Measurements from ENCODE around the gene LTA4H.

DNA sequence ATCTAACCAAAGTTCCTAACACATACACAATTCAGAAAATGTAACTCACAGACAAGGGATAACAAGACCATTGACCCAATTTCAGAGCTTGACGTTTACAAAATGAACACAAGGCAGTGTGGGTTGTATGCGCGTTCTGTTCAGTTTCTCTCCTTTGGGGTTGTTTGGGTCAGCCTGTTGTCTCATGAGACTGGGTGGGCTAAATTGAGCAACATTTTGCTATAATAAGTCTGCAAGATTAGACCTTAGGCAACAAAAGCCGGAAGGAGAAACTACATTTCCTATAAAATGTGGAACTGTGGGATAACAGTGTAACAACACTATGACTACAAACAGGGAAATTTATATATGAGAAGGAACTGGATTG lies 18.8 kb upstream of the LTA4H start:
- TF ChIP-seq, protein P1, sequence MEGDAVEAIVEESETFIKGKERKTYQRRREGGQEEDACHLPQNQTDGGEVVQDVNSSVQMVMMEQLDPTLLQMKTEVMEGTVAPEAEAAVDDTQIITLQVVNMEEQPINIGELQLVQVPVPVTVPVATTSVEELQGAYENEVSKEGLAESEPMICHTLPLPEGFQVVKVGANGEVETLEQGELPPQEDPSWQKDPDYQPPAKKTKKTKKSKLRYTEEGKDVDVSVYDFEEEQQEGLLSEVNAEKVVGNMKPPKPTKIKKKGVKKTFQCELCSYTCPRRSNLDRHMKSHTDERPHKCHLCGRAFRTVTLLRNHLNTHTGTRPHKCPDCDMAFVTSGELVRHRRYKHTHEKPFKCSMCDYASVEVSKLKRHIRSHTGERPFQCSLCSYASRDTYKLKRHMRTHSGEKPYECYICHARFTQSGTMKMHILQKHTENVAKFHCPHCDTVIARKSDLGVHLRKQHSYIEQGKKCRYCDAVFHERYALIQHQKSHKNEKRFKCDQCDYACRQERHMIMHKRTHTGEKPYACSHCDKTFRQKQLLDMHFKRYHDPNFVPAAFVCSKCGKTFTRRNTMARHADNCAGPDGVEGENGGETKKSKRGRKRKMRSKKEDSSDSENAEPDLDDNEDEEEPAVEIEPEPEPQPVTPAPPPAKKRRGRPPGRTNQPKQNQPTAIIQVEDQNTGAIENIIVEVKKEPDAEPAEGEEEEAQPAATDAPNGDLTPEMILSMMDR (conservative IDR thresholded peaks at IDR 0.05; ENCODE audit: low read depth, low read length): no peak
- TF ChIP-seq RAD21 (IDR thresholded peaks at IDR 0.05; ENCODE audit: low read length) (no peak), POLR2A (IDR thresholded peaks at IDR 0.05; ENCODE audit: low read depth, low read length) (no peak), MAFK (IDR thresholded peaks at IDR 0.05; ENCODE audit: low read depth, low read length) (no peak), BHLHE40 (IDR thresholded peaks at IDR 0.05; ENCODE audit: low read depth, low read length) (no peak), SMC3 (IDR thresholded peaks at IDR 0.05; ENCODE audit: low read depth, low read length) (no peak)
- TF ChIP-seq, protein P2, sequence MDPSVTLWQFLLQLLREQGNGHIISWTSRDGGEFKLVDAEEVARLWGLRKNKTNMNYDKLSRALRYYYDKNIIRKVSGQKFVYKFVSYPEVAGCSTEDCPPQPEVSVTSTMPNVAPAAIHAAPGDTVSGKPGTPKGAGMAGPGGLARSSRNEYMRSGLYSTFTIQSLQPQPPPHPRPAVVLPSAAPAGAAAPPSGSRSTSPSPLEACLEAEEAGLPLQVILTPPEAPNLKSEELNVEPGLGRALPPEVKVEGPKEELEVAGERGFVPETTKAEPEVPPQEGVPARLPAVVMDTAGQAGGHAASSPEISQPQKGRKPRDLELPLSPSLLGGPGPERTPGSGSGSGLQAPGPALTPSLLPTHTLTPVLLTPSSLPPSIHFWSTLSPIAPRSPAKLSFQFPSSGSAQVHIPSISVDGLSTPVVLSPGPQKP (IDR thresholded peaks at IDR 0.05; ENCODE audit: borderline replicate concordance, low read depth, low read length): no peak

Data from IMR-90 (cell line).